A549 (cell line): ENCODE results near the gene COQ4.

Experiments used
- HEYL ChIP-seq: fragments of 250-450 bp; sonication (Bioruptor Pico); IDR thresholded peaks from 2 replicates; pipeline ENCODE4 v1.8.0; 2021; ENCODE audit warnings: mild to moderate bottlenecking, moderate library complexity
- POLR2A ChIP-seq: IDR thresholded peaks from 2 replicates; pipeline ENCODE4 v1.6.1; 2012; ENCODE audit warnings: mild to moderate bottlenecking, low read length

GRCh38 chr9:128274245-128274644, 48.4 kb upstream of the COQ4 start:
- TF ChIP-seq POLR2A: no peak
- no peak for TF ChIP-seq HEYL
